ENCODE results near the gene VCX2.

GRCh38 chrX:8139716-8140115 lies 31.4 kb downstream of the VCX2 start:
- TF ChIP-seq YY1 (IDR thresholded peaks at IDR 0.05; ENCODE audit: insufficient read depth, insufficient read length): no peak
- no peak for TF ChIP-seq SUZ12 (IDR thresholded peaks at IDR 0.05; ENCODE audit: extremely low read depth, insufficient read depth, insufficient read length)
- no peak for TF ChIP-seq ZNF274 (IDR thresholded peaks at IDR 0.05; ENCODE audit: low read depth, low read length)
